K562 (cell line): ENCODE results near the gene MYOG. TPM values are rescaled to one million over a fixed set of nuclear protein-coding genes. Genes with fewer than 3 reads are reported as not detected.

Experiments used
- ATAC-seq: fragments of 200-7000 bp; cut with Tn5 transposase; 3 replicates; pipeline ENCODE4 v1.9.1; 2020; ENCODE audit warnings: moderate library complexity
- BruUV-seq: library from RNA; stranded (reverse); fragments of 400-500 nt; replicated peaks from 2 replicates; lab custom pipeline; 2021; lab: Mats Ljungman, UMichigan
- CTCF ChIA-PET: fragments of 300-600 bp; formaldehyde crosslinking; extraction: SDS; loops from one replicate; lab custom pipeline; 2021; ENCODE audit warnings: low intra/inter-chr PET ratio; lab: Yijun Ruan, JAX
- POLR2A ChIA-PET: fragments of 300-600, 350-650 bp; sonication (Branson Sonifier 250); formaldehyde crosslinking; extraction: SDS; loops from one replicate; lab custom pipeline; 2021; ENCODE audit warnings: antibody characterized with exemption, inconsistent platforms; lab: Yijun Ruan, JAX
- DNase-seq, 4 experiments: peaks; one replicate each; pipeline versions ENCODE4 v3.0.0 to v3.0.0-alpha.2; 2011 to 2018; ENCODE audit warnings: low spot score in 3 of 4, mixed read lengths in 3 of 4; ENCODE audit errors: extremely low read depth in 1 of 4
- FAIRE-seq: peaks from 2 replicates; lab custom pipeline; 2011; peaks lifted over from hg19 to GRCh38; lab: Jason Lieb, UNC
- H2AFZ ChIP-seq: 2 replicates; pipeline ENCODE4 v1.6.0; 2011; ENCODE audit warnings: low read depth, low read length, control low read depth, inconsistent platforms
- H3K27ac ChIP-seq: fragments of 200-600 bp; 3 replicates; pipeline ENCODE4 v1.8.0; 2011; ENCODE audit warnings: low read depth, mild to moderate bottlenecking, control low read depth, inconsistent platforms, low read length, moderate library complexity, mixed read lengths; ENCODE audit errors: extremely low read depth
- H3K27me3 ChIP-seq, 2 experiments: fragments of 300-600 bp in 1 of 2; 2 replicates in 1 of 2; 3 replicates in 1 of 2; pipeline versions ENCODE4 v1.6.0 to v1.8.0; 2011; ENCODE audit warnings: inconsistent platforms in 2 of 2, low read length in 2 of 2, mild to moderate bottlenecking in 1 of 2, mixed read lengths in 1 of 2, moderate library complexity in 1 of 2; ENCODE audit not compliant: control insufficient read depth in 2 of 2, insufficient read depth in 2 of 2
- H3K36me3 ChIP-seq: fragments of 300-600 bp; 3 replicates; pipeline ENCODE4 v1.8.0; 2011; ENCODE audit warnings: mild to moderate bottlenecking, low read length, inconsistent platforms; ENCODE audit not compliant: control insufficient read depth, insufficient read depth
- H3K4me1 ChIP-seq, 2 experiments: fragments of 200-600 bp in 1 of 2; replicated peaks in 1 of 2; 2 replicates in 1 of 2; 3 replicates in 1 of 2; pipeline versions ENCODE4 v1.5.1 to v1.8.0; 2011; ENCODE audit warnings: inconsistent platforms in 2 of 2, low read length in 2 of 2, mild to moderate bottlenecking in 1 of 2, mixed read lengths in 1 of 2, moderate library complexity in 1 of 2; ENCODE audit not compliant: control insufficient read depth in 2 of 2, insufficient read depth in 2 of 2
- H3K4me2 ChIP-seq: 2 replicates; pipeline ENCODE4 v1.6.1; 2011; ENCODE audit warnings: low read length, control low read depth, inconsistent platforms, mixed read lengths; ENCODE audit not compliant: insufficient read depth
- H3K4me3 ChIP-seq: fragments of 200-600 bp; sonication (generic), shearing (Covaris generic); 2 replicates; pipeline ENCODE4 v1.5.1; 2016; ENCODE audit warnings: control low read depth, inconsistent platforms
- H3K79me2 ChIP-seq: fragments of 200-600 bp; 3 replicates; pipeline ENCODE4 v1.8.0; 2011; ENCODE audit warnings: low read length, inconsistent platforms; ENCODE audit not compliant: control insufficient read depth, insufficient read depth
- H3K9ac ChIP-seq, 2 experiments: 2 replicates each; pipeline versions ENCODE4 v1.6.0 to v1.6.1; 2011; ENCODE audit warnings: low read depth in 2 of 2, low read length in 2 of 2, control low read depth in 1 of 2, inconsistent platforms in 1 of 2, mild to moderate bottlenecking in 1 of 2, mixed read lengths in 1 of 2; ENCODE audit not compliant: insufficient read depth in 1 of 2
- H3K9me1 ChIP-seq: one replicate; pipeline ENCODE4 v1.6.0; 2011; ENCODE audit warnings: inconsistent platforms, mild to moderate bottlenecking, low read length, moderate library complexity; ENCODE audit not compliant: control insufficient read depth, insufficient read depth
- H3K9me3 ChIP-seq: replicated peaks from 2 replicates; pipeline ENCODE4 v1.5.1; 2011; ENCODE audit warnings: low read depth, low read length, inconsistent platforms; ENCODE audit not compliant: control insufficient read depth, insufficient read depth
- H4K20me1 ChIP-seq: replicated peaks from 2 replicates; pipeline ENCODE4 v1.6.1; 2011; ENCODE audit warnings: low read length, inconsistent platforms, mixed read lengths; ENCODE audit not compliant: control insufficient read depth, insufficient read depth
- DPF2 ChIP-seq: fragments of 450-650 bp; IDR thresholded peaks from 2 replicates; pipeline ENCODE4 v1.6.1; 2016
- E2F3 ChIP-seq: fragments of 250-450 bp; sonication (Bioruptor Pico); IDR thresholded peaks from 2 replicates; pipeline ENCODE4 v1.4.0; 2020; ENCODE audit warnings: mild to moderate bottlenecking
- HDAC1 ChIP-seq, 2 experiments: fragments of 450-650 bp; IDR thresholded peaks; 2 replicates each; pipeline ENCODE4 v1.6.1; 2016 to 2017; ENCODE audit warnings: inconsistent platforms in 1 of 2, mild to moderate bottlenecking in 1 of 2, moderate library complexity in 1 of 2
- JUND ChIP-seq, 2 experiments: IDR thresholded peaks; 2 replicates in 1 of 2; 3 replicates in 1 of 2; pipeline ENCODE4 v1.6.1; 2011; ENCODE audit warnings: borderline replicate concordance in 2 of 2, low read depth in 2 of 2, low read length in 2 of 2, improper control_type of control experiment in 1 of 2, missing biosample characterization in 1 of 2, missing genetic modification characterization in 1 of 2, missing genetic modification reagents in 1 of 2
- KDM1A ChIP-seq, 2 experiments: fragments of 450-650 bp; IDR thresholded peaks; 2 replicates each; pipeline ENCODE4 v1.6.1; 2016; ENCODE audit warnings: mild to moderate bottlenecking in 2 of 2
- MXI1 ChIP-seq: IDR thresholded peaks from 2 replicates; pipeline ENCODE4 v1.6.1; 2011; ENCODE audit warnings: low read depth, mild to moderate bottlenecking, improper control_type of control experiment, low read length
- POLR3G ChIP-seq: IDR thresholded peaks from 2 replicates; pipeline ENCODE4 v1.6.1; 2011; ENCODE audit not compliant: insufficient read length, insufficient replicate concordance; ENCODE audit errors: extremely low read depth
- RBM14 ChIP-seq: fragments of 200-400 bp; formaldehyde crosslinking; IDR thresholded peaks from 2 replicates; pipeline ENCODE4 v1.6.1; 2018; ENCODE audit warnings: low read depth, mild to moderate bottlenecking, low read length, moderate library complexity, borderline replicate concordance; ENCODE audit not compliant: insufficient read depth
- ZNF717 ChIP-seq: fragments of 250-450 bp; sonication (Bioruptor Pico); IDR thresholded peaks from 2 replicates; pipeline ENCODE4 v1.5.0; 2021
- WGBS: fragments of 100-300 bp; shearing (Covaris generic); methylation state at CpG from one replicate; pipeline ENCODE4 v1.1.6; 2016; ENCODE audit warnings: low coverage, mixed read lengths; ENCODE audit not compliant: insufficient coverage; ENCODE audit errors: missing lambda C conversion rate; 5-methylcytosine and 5-hydroxymethylcytosine counted together
- in situ Hi-C: fragments of 300-500 bp; cut with MboI; formaldehyde crosslinking; loops from 4 replicates; pipeline ENCODE4 v1.15.0; 2018; ENCODE audit warnings: inconsistent platforms, mixed read lengths
- intact Hi-C: fragments of 100-400 bp; cut with micrococcal nuclease; formaldehyde crosslinking; loops from 2 replicates; pipeline ENCODE4 v1.14.2; 2022
- polyA plus RNA-seq, 8 experiments: library from polyadenylated mRNA; depleted of rRNA in 4 of 8; stranded (reverse) in 5 of 8; unstranded in 3 of 8; fragments of >200 nt; fragmentation: Nextera tagmentation in 2 of 8; fragmentation: Illumina TruSeq in 1 of 8; extraction: Ambion mirVana in 2 of 8; extraction: Trizol in 1 of 8; gene quantifications; 2 replicates each; pipeline versions ENCODE4 v1.2.1 to v1.2.3, GENCODE V29; 2011 to 2014; ENCODE audit warnings: inconsistent platforms in 1 of 8, missing spikeins in 1 of 8
- total RNA-seq, 7 experiments: library from RNA; depleted of rRNA in 6 of 7; stranded (reverse); fragments of >200 nt in 6 of 7; fragmentation: Illumina TruSeq in 2 of 7; extraction: Trizol in 2 of 7; gene quantifications; 2 replicates each; pipeline versions ENCODE4 v1.2.1 to v1.2.3, GENCODE V29; 2011 to 2021; ENCODE audit warnings: low replicate concordance in 1 of 7
- TF ChIP-seq, protein P1 (sequence below), 2 experiments: IDR thresholded peaks; 2 replicates each; pipeline ENCODE4 v1.6.1; 2011; ENCODE audit warnings: borderline replicate concordance in 1 of 2, control low read depth in 1 of 2, low read depth in 1 of 2, low read length in 1 of 2, mild to moderate bottlenecking in 1 of 2, mixed read lengths in 1 of 2, moderate library complexity in 1 of 2; ENCODE audit not compliant: insufficient read depth in 1 of 2, insufficient read length in 1 of 2, poor library complexity in 1 of 2, severe bottlenecking in 1 of 2; ENCODE audit errors: extremely low read depth in 1 of 2

MYOG gene
- total and polyA plus RNA-seq, 9 of the 15 experiments (the other 6 are each of a cell fraction or from before 2014, with no cell fraction given): not detected

DNA sequence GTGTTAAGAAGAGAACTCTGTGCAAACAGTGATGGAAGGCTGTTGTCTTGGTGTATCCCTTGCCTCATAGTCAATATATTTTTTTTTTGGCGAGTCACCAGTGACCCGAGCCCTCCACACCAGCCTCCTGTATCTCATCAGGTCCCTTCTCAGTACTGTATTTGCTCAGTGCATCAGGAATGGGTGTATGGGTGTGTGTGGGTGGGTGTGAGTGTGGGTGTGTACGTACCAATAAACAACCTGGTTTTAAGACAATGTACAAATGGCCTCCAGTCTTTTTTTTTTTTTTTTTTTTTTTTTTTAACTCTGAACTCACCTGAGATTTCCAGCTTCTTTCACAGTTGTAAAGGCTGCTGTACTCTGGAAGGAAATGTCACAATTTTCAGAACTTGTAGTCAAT, 7.3 kb downstream of the MYOG start:
- ChIA-PET CTCF (no interaction called here), POLR2A (interaction anchor here (2.2 kb wide), 1 partner anchor 9 kb away, joined by 12 read pairs; the partner anchor contains the start of gene MYOG)
- FAIRE-seq (no peak), ATAC-seq (no peak), DNase-seq (no peak)
- no peaks in the 10 kb centered on the region for H3K9me3 ChIP-seq
- intact Hi-C loops: no loop called here
- H3K79me2 ChIP-seq: no peaks in the 10 kb centered on the region
- in situ Hi-C loops: no loop called here
- no peak for TF ChIP-seq DPF2
- no peak for TF ChIP-seq POLR3G
- no peak for TF ChIP-seq JUND (IDR thresholded peaks at IDR 0.05; ENCODE audit: borderline replicate concordance, low read depth, low read length)
- no peak for TF ChIP-seq JUND (tag; IDR thresholded peaks at IDR 0.05; ENCODE audit: borderline replicate concordance, low read depth, low read length)
- no peak for TF ChIP-seq MXI1
- no peak for TF ChIP-seq HDAC1 (IDR thresholded peaks at IDR 0.05)
- no peak for TF ChIP-seq E2F3 (CRISPR knock-in tag)
- TF ChIP-seq, protein P1, sequence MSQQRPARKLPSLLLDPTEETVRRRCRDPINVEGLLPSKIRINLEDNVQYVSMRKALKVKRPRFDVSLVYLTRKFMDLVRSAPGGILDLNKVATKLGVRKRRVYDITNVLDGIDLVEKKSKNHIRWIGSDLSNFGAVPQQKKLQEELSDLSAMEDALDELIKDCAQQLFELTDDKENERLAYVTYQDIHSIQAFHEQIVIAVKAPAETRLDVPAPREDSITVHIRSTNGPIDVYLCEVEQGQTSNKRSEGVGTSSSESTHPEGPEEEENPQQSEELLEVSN (IDR thresholded peaks at IDR 0.05; ENCODE audit: borderline replicate concordance in 1 of 2, extremely low read depth in 1 of 2, insufficient read depth in 1 of 2, insufficient read length in 1 of 2, low read depth in 1 of 2, low read length in 1 of 2, poor library complexity in 1 of 2, severe bottlenecking in 1 of 2): no peak
- no peak for TF ChIP-seq KDM1A (IDR thresholded peaks at IDR 0.05)
- no peak for TF ChIP-seq RBM14
- TF ChIP-seq ZNF717 (CRISPR knock-in tag): no peak
- H3K9me1 ChIP-seq: no peaks in the 10 kb centered on the region
- peaks cover 0 to 10% of the 10 kb centered on the region in 2 experiments; a peak in 2 of 5 replicates for H3K4me1 ChIP-seq
- no peak overlapping the region for H2AFZ ChIP-seq
- H3K4me3 ChIP-seq: no peak overlapping the region
- no peaks in the 10 kb centered on the region for H3K36me3 ChIP-seq
- no TSS peak for BruUV-seq
- WGBS: 0% methylated on average over 3 of the region's 3 CpGs
- H3K27ac ChIP-seq: no peak overlapping the region
- H3K9ac ChIP-seq: no peak overlapping the region
- H3K27me3 ChIP-seq: peaks cover 42 to 72% of the 10 kb centered on the region in 2 experiments
- no peak overlapping the region for H3K4me2 ChIP-seq
- H4K20me1 ChIP-seq: no peaks in the 10 kb centered on the region; the same call in 1 of the 2 replicates
